ENCODE results near the gene CEBPZOS. TPM values are rescaled to one million over a fixed set of nuclear protein-coding genes. Genes with fewer than 3 reads are reported as not detected.

CEBPZOS gene
- total and polyA plus RNA-seq, 4 donors = 9.1 to 22.9 (median 13.5) TPM

DNA sequence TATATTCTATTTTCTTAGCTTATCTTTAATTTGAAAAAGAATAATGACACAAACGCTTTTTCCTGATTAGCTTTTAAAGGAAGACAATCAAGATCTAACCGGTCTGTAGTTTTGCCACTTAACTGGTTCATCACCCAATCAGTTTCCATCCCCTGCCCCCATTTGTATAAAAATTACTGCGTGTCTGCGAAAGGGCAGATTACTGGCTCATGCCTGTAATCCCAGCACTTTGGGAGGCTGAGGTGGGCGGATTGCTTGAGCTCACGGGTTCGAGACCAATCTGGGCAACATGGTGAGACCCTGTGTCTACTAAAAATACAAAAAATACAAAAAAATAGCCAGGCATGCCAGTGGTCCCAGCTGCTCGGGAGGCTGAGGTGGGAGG, 2.4 kb downstream of the CEBPZOS start:
- TF ChIP-seq JUND (IDR thresholded peaks at IDR 0.05) = no peak
- peaks cover 0 to 8% (median 4%) of the 10 kb centered on the region in 4 donors for H3K4me1 ChIP-seq (ENCODE audit: control insufficient read depth in 4 of 4, insufficient read depth in 4 of 4, low read length in 3 of 4)
- H3K4me3 ChIP-seq (ENCODE audit: low read depth in 1 of 3, low read length in 3 of 3) = no peak overlapping the region

DNA sequence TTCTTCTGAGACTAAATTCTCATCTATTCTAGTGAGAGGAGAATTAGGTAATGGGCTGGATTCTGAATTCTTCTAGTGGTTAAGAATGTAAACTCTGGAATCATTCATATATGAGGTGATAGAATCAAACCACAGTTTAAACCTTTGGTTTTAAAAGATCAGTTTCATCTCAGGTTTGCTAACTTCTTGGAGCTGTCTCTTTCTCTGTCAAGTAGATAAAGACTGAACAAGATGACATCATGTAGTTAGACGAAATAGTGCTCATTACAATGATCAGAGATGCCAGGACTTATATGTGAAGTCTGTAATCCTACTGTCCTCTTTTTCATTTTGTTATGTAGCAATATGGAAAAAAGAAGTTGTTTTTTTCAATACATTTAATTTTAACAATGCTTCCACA, 4.9 kb downstream of the CEBPZOS start:
- Histone ChIP-seq H3K9ac (ENCODE audit: low read depth in 1 of 2, low read length in 2 of 2) (no peak overlapping the region), H3K36me3 (ENCODE audit: control insufficient read depth in 4 of 4, insufficient read depth in 3 of 4, low read depth in 1 of 4, low read length in 3 of 4) (peaks cover 3 to 37% (median 30%) of the 10 kb centered on the region in 4 donors)
- WGBS = 81% methylated on average over 1 of the region's 1 CpG

More for the DNA sequence above, 2.4 kb downstream of the CEBPZOS start:
- Histone ChIP-seq H3K27me3 (ENCODE audit: control insufficient read depth in 4 of 4, insufficient read depth in 4 of 4, low read length in 3 of 4) (no peaks in the 10 kb centered on the region), H3K9ac (ENCODE audit: low read depth in 1 of 2, low read length in 2 of 2) (no peak overlapping the region), H3K36me3 (ENCODE audit: control insufficient read depth in 4 of 4, insufficient read depth in 3 of 4, low read depth in 1 of 4, low read length in 3 of 4) (peaks cover 3 to 18% (median 15%) of the 10 kb centered on the region in 4 donors), H3K27ac (ENCODE audit: low read depth in 1 of 2, low read length in 2 of 2) (no peak overlapping the region), H3K9me3 (ENCODE audit: control insufficient read depth in 4 of 4, low read length in 3 of 4) (peaks cover 0 to 2% (median 1%) of the 10 kb centered on the region in 4 donors)
- DNase-seq (ENCODE audit: low spot score) = no peak
- 95% methylated on average over 8 of the region's 8 CpGs for WGBS

More for the DNA sequence above, 4.9 kb downstream of the CEBPZOS start:
- Histone ChIP-seq H3K9me3 (ENCODE audit: control insufficient read depth in 4 of 4, low read length in 3 of 4) (peaks cover 0 to 6% (median 2%) of the 10 kb centered on the region in 4 donors), H3K4me1 (ENCODE audit: control insufficient read depth in 4 of 4, insufficient read depth in 4 of 4, low read length in 3 of 4) (peaks cover 0 to 8% (median 4%) of the 10 kb centered on the region in 4 donors), H3K4me3 (ENCODE audit: low read depth in 1 of 3, low read length in 3 of 3) (no peak overlapping the region), H3K27me3 (ENCODE audit: control insufficient read depth in 4 of 4, insufficient read depth in 4 of 4, low read length in 3 of 4) (no peaks in the 10 kb centered on the region), H3K27ac (ENCODE audit: low read depth in 1 of 2, low read length in 2 of 2) (no peak overlapping the region)
- no peak for DNase-seq (ENCODE audit: low spot score)
- TF ChIP-seq, protein P1, sequence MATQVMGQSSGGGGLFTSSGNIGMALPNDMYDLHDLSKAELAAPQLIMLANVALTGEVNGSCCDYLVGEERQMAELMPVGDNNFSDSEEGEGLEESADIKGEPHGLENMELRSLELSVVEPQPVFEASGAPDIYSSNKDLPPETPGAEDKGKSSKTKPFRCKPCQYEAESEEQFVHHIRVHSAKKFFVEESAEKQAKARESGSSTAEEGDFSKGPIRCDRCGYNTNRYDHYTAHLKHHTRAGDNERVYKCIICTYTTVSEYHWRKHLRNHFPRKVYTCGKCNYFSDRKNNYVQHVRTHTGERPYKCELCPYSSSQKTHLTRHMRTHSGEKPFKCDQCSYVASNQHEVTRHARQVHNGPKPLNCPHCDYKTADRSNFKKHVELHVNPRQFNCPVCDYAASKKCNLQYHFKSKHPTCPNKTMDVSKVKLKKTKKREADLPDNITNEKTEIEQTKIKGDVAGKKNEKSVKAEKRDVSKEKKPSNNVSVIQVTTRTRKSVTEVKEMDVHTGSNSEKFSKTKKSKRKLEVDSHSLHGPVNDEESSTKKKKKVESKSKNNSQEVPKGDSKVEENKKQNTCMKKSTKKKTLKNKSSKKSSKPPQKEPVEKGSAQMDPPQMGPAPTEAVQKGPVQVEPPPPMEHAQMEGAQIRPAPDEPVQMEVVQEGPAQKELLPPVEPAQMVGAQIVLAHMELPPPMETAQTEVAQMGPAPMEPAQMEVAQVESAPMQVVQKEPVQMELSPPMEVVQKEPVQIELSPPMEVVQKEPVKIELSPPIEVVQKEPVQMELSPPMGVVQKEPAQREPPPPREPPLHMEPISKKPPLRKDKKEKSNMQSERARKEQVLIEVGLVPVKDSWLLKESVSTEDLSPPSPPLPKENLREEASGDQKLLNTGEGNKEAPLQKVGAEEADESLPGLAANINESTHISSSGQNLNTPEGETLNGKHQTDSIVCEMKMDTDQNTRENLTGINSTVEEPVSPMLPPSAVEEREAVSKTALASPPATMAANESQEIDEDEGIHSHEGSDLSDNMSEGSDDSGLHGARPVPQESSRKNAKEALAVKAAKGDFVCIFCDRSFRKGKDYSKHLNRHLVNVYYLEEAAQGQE (IDR thresholded peaks at IDR 0.05) = no peak
- no peak for TF ChIP-seq HNF4G (IDR thresholded peaks at IDR 0.05)
- no peak for TF ChIP-seq FOXA1 (IDR thresholded peaks at IDR 0.05)
- TF ChIP-seq, protein P2, sequence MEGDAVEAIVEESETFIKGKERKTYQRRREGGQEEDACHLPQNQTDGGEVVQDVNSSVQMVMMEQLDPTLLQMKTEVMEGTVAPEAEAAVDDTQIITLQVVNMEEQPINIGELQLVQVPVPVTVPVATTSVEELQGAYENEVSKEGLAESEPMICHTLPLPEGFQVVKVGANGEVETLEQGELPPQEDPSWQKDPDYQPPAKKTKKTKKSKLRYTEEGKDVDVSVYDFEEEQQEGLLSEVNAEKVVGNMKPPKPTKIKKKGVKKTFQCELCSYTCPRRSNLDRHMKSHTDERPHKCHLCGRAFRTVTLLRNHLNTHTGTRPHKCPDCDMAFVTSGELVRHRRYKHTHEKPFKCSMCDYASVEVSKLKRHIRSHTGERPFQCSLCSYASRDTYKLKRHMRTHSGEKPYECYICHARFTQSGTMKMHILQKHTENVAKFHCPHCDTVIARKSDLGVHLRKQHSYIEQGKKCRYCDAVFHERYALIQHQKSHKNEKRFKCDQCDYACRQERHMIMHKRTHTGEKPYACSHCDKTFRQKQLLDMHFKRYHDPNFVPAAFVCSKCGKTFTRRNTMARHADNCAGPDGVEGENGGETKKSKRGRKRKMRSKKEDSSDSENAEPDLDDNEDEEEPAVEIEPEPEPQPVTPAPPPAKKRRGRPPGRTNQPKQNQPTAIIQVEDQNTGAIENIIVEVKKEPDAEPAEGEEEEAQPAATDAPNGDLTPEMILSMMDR (IDR thresholded peaks at IDR 0.05; ENCODE audit: low read depth, low read length, missing input control) = no peak
- TF ChIP-seq YY1 (IDR thresholded peaks at IDR 0.05) = no peak
- TF ChIP-seq NR2F2 (IDR thresholded peaks at IDR 0.05) = no peak
- TF ChIP-seq EGR1 (IDR thresholded peaks at IDR 0.05; ENCODE audit: low read depth in 2 of 2) = no peak
- TF ChIP-seq, protein P3, sequence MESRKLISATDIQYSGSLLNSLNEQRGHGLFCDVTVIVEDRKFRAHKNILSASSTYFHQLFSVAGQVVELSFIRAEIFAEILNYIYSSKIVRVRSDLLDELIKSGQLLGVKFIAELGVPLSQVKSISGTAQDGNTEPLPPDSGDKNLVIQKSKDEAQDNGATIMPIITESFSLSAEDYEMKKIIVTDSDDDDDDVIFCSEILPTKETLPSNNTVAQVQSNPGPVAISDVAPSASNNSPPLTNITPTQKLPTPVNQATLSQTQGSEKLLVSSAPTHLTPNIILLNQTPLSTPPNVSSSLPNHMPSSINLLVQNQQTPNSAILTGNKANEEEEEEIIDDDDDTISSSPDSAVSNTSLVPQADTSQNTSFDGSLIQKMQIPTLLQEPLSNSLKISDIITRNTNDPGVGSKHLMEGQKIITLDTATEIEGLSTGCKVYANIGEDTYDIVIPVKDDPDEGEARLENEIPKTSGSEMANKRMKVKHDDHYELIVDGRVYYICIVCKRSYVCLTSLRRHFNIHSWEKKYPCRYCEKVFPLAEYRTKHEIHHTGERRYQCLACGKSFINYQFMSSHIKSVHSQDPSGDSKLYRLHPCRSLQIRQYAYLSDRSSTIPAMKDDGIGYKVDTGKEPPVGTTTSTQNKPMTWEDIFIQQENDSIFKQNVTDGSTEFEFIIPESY (IDR thresholded peaks at IDR 0.05) = no peak
- no peak for TF ChIP-seq RXRA (IDR thresholded peaks at IDR 0.05)
- TF ChIP-seq, protein P4, sequence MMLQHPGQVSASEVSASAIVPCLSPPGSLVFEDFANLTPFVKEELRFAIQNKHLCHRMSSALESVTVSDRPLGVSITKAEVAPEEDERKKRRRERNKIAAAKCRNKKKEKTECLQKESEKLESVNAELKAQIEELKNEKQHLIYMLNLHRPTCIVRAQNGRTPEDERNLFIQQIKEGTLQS (IDR thresholded peaks at IDR 0.05) = no peak
- TF ChIP-seq FOXA2 (IDR thresholded peaks at IDR 0.05) = no peak
- no peak for TF ChIP-seq RAD21 (IDR thresholded peaks at IDR 0.05)
- TF ChIP-seq, protein P5, sequence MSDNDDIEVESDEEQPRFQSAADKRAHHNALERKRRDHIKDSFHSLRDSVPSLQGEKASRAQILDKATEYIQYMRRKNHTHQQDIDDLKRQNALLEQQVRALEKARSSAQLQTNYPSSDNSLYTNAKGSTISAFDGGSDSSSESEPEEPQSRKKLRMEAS (IDR thresholded peaks at IDR 0.05) = no peak
- TF ChIP-seq JUND (IDR thresholded peaks at IDR 0.05) = no peak

Data from liver (tissue), 9 donors.